Ovary (tissue), 3 donors: ENCODE measurements around the gene MYL4.

ENCODE experiments used
- POLR2A ChIP-seq: fragments of 450-650 bp; IDR thresholded peaks from one replicate; pipeline ENCODE4 v1.6.1; 2017; ENCODE audit warnings: antibody characterized with exemption, mild to moderate bottlenecking, moderate library complexity
- TF ChIP-seq, protein P1 (sequence below), 3 donors: fragments of 450-650 bp in 2 of 3; fragments of 200-600 bp in 1 of 3; IDR thresholded peaks; one replicate each; pipeline versions ENCODE4 v1.5.1 to v1.8.0; 2016 to 2022; ENCODE audit warnings: antibody characterized with exemption in 3 of 3, mild to moderate bottlenecking in 1 of 3
- donor health status: DM: no; HTN: no; CAD: no.

GRCh38 chr17:47208744-47209488, at the start of gene MYL4:
- TF ChIP-seq, protein P1, sequence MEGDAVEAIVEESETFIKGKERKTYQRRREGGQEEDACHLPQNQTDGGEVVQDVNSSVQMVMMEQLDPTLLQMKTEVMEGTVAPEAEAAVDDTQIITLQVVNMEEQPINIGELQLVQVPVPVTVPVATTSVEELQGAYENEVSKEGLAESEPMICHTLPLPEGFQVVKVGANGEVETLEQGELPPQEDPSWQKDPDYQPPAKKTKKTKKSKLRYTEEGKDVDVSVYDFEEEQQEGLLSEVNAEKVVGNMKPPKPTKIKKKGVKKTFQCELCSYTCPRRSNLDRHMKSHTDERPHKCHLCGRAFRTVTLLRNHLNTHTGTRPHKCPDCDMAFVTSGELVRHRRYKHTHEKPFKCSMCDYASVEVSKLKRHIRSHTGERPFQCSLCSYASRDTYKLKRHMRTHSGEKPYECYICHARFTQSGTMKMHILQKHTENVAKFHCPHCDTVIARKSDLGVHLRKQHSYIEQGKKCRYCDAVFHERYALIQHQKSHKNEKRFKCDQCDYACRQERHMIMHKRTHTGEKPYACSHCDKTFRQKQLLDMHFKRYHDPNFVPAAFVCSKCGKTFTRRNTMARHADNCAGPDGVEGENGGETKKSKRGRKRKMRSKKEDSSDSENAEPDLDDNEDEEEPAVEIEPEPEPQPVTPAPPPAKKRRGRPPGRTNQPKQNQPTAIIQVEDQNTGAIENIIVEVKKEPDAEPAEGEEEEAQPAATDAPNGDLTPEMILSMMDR (IDR thresholded peaks at IDR 0.05): no peak
- TF ChIP-seq POLR2A: no peak
